LNCAP (cell line): ENCODE data around the gene MPO.

Source experiments
- TF ChIP-seq, protein P1 (sequence below): fragments of 450-650 bp; IDR thresholded peaks from 2 replicates; pipeline ENCODE4 v1.5.1; 2017; ENCODE audit warnings: mild to moderate bottlenecking

Gene MPO

GRCh38 chr17:58302171-58302918, 21.6 kb upstream of the MPO start:
- TF ChIP-seq, protein P1, sequence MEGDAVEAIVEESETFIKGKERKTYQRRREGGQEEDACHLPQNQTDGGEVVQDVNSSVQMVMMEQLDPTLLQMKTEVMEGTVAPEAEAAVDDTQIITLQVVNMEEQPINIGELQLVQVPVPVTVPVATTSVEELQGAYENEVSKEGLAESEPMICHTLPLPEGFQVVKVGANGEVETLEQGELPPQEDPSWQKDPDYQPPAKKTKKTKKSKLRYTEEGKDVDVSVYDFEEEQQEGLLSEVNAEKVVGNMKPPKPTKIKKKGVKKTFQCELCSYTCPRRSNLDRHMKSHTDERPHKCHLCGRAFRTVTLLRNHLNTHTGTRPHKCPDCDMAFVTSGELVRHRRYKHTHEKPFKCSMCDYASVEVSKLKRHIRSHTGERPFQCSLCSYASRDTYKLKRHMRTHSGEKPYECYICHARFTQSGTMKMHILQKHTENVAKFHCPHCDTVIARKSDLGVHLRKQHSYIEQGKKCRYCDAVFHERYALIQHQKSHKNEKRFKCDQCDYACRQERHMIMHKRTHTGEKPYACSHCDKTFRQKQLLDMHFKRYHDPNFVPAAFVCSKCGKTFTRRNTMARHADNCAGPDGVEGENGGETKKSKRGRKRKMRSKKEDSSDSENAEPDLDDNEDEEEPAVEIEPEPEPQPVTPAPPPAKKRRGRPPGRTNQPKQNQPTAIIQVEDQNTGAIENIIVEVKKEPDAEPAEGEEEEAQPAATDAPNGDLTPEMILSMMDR = no peak

GRCh38 chr17:58301504-58302150, 20.9 kb upstream of the MPO start:
- TF ChIP-seq, protein P1 = no peak

GRCh38 chr17:58300336-58300735, 19.6 kb upstream of the MPO start:
- TF ChIP-seq, protein P1 = no peak

- TF ChIP-seq, protein P1 = no peak
Measured at GRCh38 chr17:58294034-58294433, 13.3 kb upstream of the MPO start.

- TF ChIP-seq, protein P1 = no peak
Measured at GRCh38 chr17:58291246-58291645, 10.5 kb upstream of the MPO start.

DNA sequence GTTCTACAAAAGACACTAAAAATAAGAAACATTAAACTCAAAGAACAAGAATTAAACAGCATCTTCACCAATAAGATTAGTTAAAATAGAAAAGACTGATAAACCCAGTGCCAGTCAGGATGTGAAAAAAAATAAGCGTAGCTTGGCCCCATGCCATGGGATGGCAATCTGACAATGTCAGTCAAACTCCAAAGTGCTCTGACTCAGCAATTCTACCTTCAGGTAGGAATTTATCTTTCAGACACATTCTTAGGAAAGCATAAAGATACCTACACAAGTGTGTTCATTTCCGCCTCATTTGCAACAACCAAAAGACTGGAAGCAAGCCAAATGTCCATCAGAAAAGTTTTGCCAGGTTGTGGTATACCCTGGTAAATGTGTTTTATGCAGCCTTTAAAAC, 9.1 kb upstream of the MPO start:
- TF ChIP-seq, protein P1 = no peak

DNA sequence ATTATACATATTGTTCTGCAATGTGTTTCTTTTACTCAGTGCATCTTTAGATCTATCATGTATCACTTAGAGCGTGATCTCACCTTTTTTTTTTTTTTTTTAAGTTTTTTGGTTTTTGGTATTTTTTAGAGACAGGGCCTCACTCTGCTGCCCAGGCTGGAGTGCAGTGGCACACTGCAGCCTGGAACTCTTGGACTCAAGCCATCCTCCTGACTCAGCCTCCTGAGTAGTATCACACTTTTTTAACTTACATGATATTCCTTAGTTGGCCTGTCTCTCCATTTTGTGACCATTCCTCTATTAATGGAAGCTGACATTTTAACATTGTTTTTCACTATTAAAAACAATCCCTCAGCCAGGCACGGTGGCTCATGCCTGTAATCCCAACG, 4.7 kb upstream of the MPO start:
- TF ChIP-seq, protein P1 = no peak
